ENCODE data around the gene SHB.

The SHB gene

GRCh38 chr9:37972351-37972848 lies 96.6 kb downstream of the SHB start (continued):
- TF ChIP-seq ZNF155 (tag by site-specific recombination; IDR thresholded peaks at IDR 0.05) (no peak), ZNF555 (tag by site-specific recombination; conservative IDR thresholded peaks at IDR 0.05) (no peak), KLF7 (tag by site-specific recombination; IDR thresholded peaks at IDR 0.05; ENCODE audit: borderline replicate concordance) (no peak), ZNF629 (tag by site-specific recombination; IDR thresholded peaks at IDR 0.05) (no peak), ZNF174 (tag by site-specific recombination; IDR thresholded peaks at IDR 0.05) (no peak), ZNF658 (tag by site-specific recombination; IDR thresholded peaks at IDR 0.05) (no peak), ATF2 (tag by site-specific recombination; IDR thresholded peaks at IDR 0.05; ENCODE audit: low read depth) (no peak), ZNF239 (tag by site-specific recombination; IDR thresholded peaks at IDR 0.05) (no peak), ZBTB48 (tag by site-specific recombination; IDR thresholded peaks at IDR 0.05) (no peak)

- ChIA-PET CTCF (interaction anchor here (0.6 kb wide), 1 partner anchor 178 kb away, joined by 3 read pairs; no protein-coding TSS in a partner anchor), POLR2A (no interaction called here)
- Histone ChIP-seq H3K4me1 (ENCODE audit: control insufficient read depth, insufficient read depth, low read length) (no peaks in the 10 kb centered on the region), H3K4me3 (ENCODE audit: low read depth, low read length) (no peak overlapping the region), H3K36me3 (ENCODE audit: control insufficient read depth in 2 of 2, insufficient read depth in 1 of 2, low read length in 2 of 2) (peaks cover 0 to 69% of the 10 kb centered on the region in 2 experiments; a peak in 2 of 3 replicates), H3K9me3 (ENCODE audit: control insufficient read depth, insufficient read depth, low read depth, low read length) (no peaks in the 10 kb centered on the region), H3K27ac (ENCODE audit: extremely low read depth, low read depth, low read length) (no peak overlapping the region)
- TF ChIP-seq MYNN (tag by site-specific recombination; IDR thresholded peaks at IDR 0.05; ENCODE audit: borderline replicate concordance): no peak
- TF ChIP-seq REST (tag by site-specific recombination; IDR thresholded peaks at IDR 0.05): no peak
- TF ChIP-seq ZNF214 (tag by site-specific recombination; IDR thresholded peaks at IDR 0.05; ENCODE audit: borderline replicate concordance): no peak
Measured at GRCh38 chr9:37971691-37972090, 97.3 kb downstream of the SHB start.

- no peak overlapping the region for H3K4me3 ChIP-seq (ENCODE audit: low read depth, low read length)
- no peaks in the 10 kb centered on the region for H3K4me1 ChIP-seq (ENCODE audit: control insufficient read depth, insufficient read depth, low read length)
- TF ChIP-seq MEIS1 (CRISPR knock-in tag; IDR thresholded peaks at IDR 0.05; ENCODE audit: borderline replicate concordance) (no peak), ZNF423 (tag by site-specific recombination; IDR thresholded peaks at IDR 0.05) (no peak), PRDM10 (tag by site-specific recombination; IDR thresholded peaks at IDR 0.05) (no peak), PRDM4 (tag by site-specific recombination; IDR thresholded peaks at IDR 0.05) (no peak)
- ChIA-PET POLR2A (no interaction called here), CTCF (interaction anchor here (0.6 kb wide), 2 partner anchors 59 to 179 kb away, joined by 3 read pairs; no protein-coding TSS in a partner anchor)
- H3K27ac ChIP-seq (ENCODE audit: extremely low read depth, low read depth, low read length): no peak overlapping the region
- H3K9me3 ChIP-seq (ENCODE audit: control insufficient read depth, insufficient read depth, low read depth, low read length): no peaks in the 10 kb centered on the region
- H3K36me3 ChIP-seq (ENCODE audit: control insufficient read depth in 2 of 2, insufficient read depth in 1 of 2, low read length in 2 of 2): peaks cover 0 to 70% of the 10 kb centered on the region in 2 experiments; a peak in 2 of 3 replicates
Measured at GRCh38 chr9:37971108-37971459, 97.9 kb downstream of the SHB start.
